WERI-Rb-1 (cell line): ENCODE data around the gene OTOS.

ENCODE experiments used
- DNase-seq: peaks from one replicate; pipeline ENCODE4 v3.0.0-alpha.2; 2020
- H3K27ac ChIP-seq: fragments of 250-450 bp; sonication (Bioruptor Pico); 2 replicates; pipeline ENCODE4 v1.5.1; 2020; ENCODE audit warnings: mild to moderate bottlenecking, moderate library complexity
- H3K27me3 ChIP-seq: fragments of 250-450 bp; sonication (Bioruptor Pico); 2 replicates; pipeline ENCODE4 v1.5.1; 2021; ENCODE audit warnings: mild to moderate bottlenecking, low read depth, moderate library complexity; ENCODE audit not compliant: insufficient read depth, severe bottlenecking
- H3K36me3 ChIP-seq: fragments of 250-450 bp; sonication (Bioruptor Pico); 2 replicates; pipeline ENCODE4 v1.5.1; 2020; ENCODE audit warnings: mild to moderate bottlenecking, moderate library complexity
- H3K4me3 ChIP-seq: 2 replicates; pipeline ENCODE4 v1.5.1; 2011; ENCODE audit warnings: low read depth, mild to moderate bottlenecking, control low read depth, low read length
- H3K9me3 ChIP-seq: fragments of 250-450 bp; sonication (Bioruptor Pico); 2 replicates; pipeline ENCODE4 v1.5.1; 2021; ENCODE audit warnings: mild to moderate bottlenecking, moderate library complexity; ENCODE audit not compliant: severe bottlenecking
- CTCF ChIP-seq: IDR thresholded peaks from 2 replicates; pipeline ENCODE4 v1.5.1; 2011; ENCODE audit warnings: low read depth, mild to moderate bottlenecking, control low read depth, inconsistent platforms, low read length

Gene OTOS

DNA sequence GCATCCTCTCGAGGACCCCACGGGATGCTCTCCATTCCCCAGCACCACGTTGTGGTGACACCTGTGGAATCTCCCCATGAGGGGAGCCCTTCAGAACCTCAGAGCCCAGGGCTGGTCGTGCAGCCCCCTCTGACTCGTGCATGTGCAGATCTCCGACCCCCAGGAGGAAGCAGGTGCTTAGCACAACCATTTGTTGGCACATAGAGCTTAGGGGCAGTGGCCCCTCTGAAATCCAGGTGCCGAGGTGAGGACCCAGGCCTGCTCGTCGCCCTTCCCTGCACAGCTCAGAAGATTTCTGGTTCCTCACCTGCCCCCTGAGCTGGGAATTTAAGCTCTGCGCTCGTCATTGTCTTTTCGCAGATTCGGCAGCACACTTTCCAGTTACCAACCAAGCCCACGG lies 1.3 kb upstream of the OTOS start:
- H3K9me3 ChIP-seq, result no peaks in the 10 kb centered on the region
- no peak for TF ChIP-seq CTCF
- peaks cover 30% of the 10 kb centered on the region for H3K27me3 ChIP-seq
- H3K27ac ChIP-seq, result no peak overlapping the region
- H3K36me3 ChIP-seq, result no peaks in the 10 kb centered on the region
- no peak for DNase-seq
- H3K4me3 ChIP-seq, result no peak overlapping the region

- Histone ChIP-seq H3K27ac (no peak overlapping the region), H3K36me3 (no peaks in the 10 kb centered on the region), H3K9me3 (no peaks in the 10 kb centered on the region), H3K27me3 (peaks cover 30% of the 10 kb centered on the region), H3K4me3 (no peak overlapping the region)
- TF ChIP-seq CTCF, result no peak
- DNase-seq, result peak; percentile 0
These were observed 462 bp upstream of the OTOS start for GRCh38 chr2:240140920-240141319.

- Histone ChIP-seq H3K27me3 (peaks cover 30% of the 10 kb centered on the region), H3K27ac (no peak overlapping the region), H3K36me3 (no peaks in the 10 kb centered on the region; the same call in 1 of the 2 replicates), H3K4me3 (no peak overlapping the region), H3K9me3 (no peaks in the 10 kb centered on the region)
- DNase-seq, result no peak
- TF ChIP-seq CTCF, result no peak
These were observed 628 bp downstream of the OTOS start for GRCh38 chr2:240139666-240140393.

DNA sequence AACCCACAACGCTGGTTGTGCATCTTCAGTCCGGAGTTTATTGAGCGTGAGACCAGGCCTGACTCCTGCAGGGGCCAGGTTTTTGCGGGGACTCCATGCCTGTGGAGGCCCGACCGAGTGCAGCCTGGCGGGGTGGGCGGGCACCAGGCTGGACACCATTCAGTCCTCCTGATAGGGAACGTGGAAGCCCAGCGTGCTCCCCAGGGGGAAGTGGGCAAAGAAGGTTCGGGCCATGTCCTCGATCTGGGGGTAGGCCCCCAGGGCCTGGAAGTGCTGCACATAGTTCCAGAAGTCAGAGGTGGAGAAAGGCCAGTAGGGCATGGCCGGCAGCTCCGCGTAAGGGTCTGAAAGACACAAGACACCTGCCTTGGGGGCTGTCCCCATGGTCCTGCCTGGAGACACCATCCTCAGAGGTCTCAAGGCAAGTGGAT lies 1.4 kb downstream of the OTOS start:
- Histone ChIP-seq H3K4me3 (no peak overlapping the region), H3K27ac (no peak overlapping the region), H3K36me3 (no peaks in the 10 kb centered on the region; the same call in 1 of the 2 replicates), H3K27me3 (peaks cover 30% of the 10 kb centered on the region), H3K9me3 (no peaks in the 10 kb centered on the region)
- no peak for DNase-seq
- no peak for TF ChIP-seq CTCF

DNA sequence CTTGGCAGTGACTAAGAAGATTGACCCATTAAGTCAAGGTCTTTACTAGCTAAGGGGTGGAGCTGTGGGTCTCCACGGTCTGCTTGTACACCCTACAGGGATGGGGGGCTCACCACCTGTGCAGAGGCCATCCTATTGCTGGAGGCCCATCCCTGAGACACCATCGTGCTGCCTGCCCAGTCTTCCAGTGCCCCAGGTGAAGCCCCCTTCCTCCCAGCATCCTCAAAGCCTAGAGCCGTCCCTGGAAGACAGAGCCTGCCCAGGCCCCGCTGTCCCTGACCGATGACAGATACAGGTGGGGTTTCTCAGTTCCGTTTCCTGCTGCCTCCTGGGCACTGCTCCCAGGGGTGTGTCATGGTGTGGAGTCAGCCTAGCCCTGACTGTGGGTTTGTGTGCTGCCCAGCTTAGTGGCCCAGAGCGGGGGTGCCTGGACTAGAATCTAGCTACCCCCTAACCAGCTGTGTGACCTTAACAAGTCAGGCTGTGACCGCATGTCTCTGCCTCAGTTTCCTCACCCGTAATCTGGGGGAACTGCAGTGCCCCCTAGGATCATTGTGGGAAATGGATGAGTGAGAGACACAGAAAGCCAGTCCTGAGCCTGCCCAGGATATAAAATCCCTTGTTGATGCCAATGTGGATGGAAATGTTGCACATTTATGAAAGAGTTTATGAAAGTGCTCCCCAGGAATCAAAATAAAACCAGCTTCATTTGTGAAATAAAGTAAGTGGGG lies 2.0 kb downstream of the OTOS start:
- H3K9me3 ChIP-seq, result no peaks in the 10 kb centered on the region
- DNase-seq, result no peak
- peaks cover 4% of the 10 kb centered on the region for H3K36me3 ChIP-seq
- no peak overlapping the region for H3K27ac ChIP-seq
- peaks cover 30% of the 10 kb centered on the region for H3K27me3 ChIP-seq
- no peak for TF ChIP-seq CTCF
- no peak overlapping the region for H3K4me3 ChIP-seq
